GM23338 (cell line): Measurements from ENCODE around the gene STK39.

Source experiments
- CREB1 ChIP-seq: fragments of 250-450 bp; sonication (Bioruptor Pico); IDR thresholded peaks from 2 replicates; pipeline ENCODE4 v1.5.0; 2020; ENCODE audit warnings: low read depth, mild to moderate bottlenecking, moderate library complexity
- EZH2 ChIP-seq: fragments of 200-600 bp; sonication (generic); IDR thresholded peaks from one replicate; pipeline ENCODE4 v1.8.0; 2017; ENCODE audit warnings: antibody characterized with exemption, mild to moderate bottlenecking, low read depth; ENCODE audit not compliant: unreplicated experiment
- EZH2phosphoT487 ChIP-seq: fragments of 200-600 bp; sonication (generic); IDR thresholded peaks from one replicate; pipeline ENCODE4 v1.8.1; 2018; ENCODE audit warnings: antibody characterized with exemption; ENCODE audit not compliant: unreplicated experiment
- JUNB ChIP-seq: IDR thresholded peaks from one replicate; pipeline ENCODE4 v1.6.1; 2016; ENCODE audit warnings: antibody characterized with exemption; ENCODE audit not compliant: unreplicated experiment
- NANOG ChIP-seq: IDR thresholded peaks from 2 replicates; pipeline ENCODE4 v1.6.1; 2016; ENCODE audit warnings: antibody characterized with exemption, borderline replicate concordance
- POLR2AphosphoS5 ChIP-seq: IDR thresholded peaks from 2 replicates; pipeline ENCODE4 v1.6.1; 2016; ENCODE audit warnings: antibody characterized with exemption, low read depth
- STAT1 ChIP-seq: IDR thresholded peaks from one replicate; pipeline ENCODE4 v1.6.1; 2016; ENCODE audit warnings: antibody characterized with exemption; ENCODE audit not compliant: unreplicated experiment
- ZNF114 ChIP-seq: fragments of 250-450 bp; sonication (Bioruptor Pico); IDR thresholded peaks from 2 replicates; pipeline ENCODE4 v1.5.0; 2020; ENCODE audit warnings: mild to moderate bottlenecking, moderate library complexity
- ZNF331 ChIP-seq: fragments of 250-450 bp; sonication (Bioruptor Pico); IDR thresholded peaks from 2 replicates; pipeline ENCODE4 v1.5.0; 2020; ENCODE audit warnings: low read depth, mild to moderate bottlenecking, moderate library complexity
- TF ChIP-seq, protein P1 (sequence below), 2 experiments: fragments of 200-600 bp in 1 of 2; sonication (generic) in 1 of 2; conservative IDR thresholded peaks; 2 replicates each; pipeline versions ENCODE4 v1.5.1 to v1.6.1; 2016 to 2017; ENCODE audit warnings: antibody characterized with exemption in 2 of 2, low read depth in 2 of 2, mild to moderate bottlenecking in 2 of 2, moderate library complexity in 1 of 2
- TF ChIP-seq, protein P2 (sequence below): IDR thresholded peaks from one replicate; pipeline ENCODE4 v1.6.1; 2018; ENCODE audit warnings: antibody characterized with exemption; ENCODE audit not compliant: unreplicated experiment
- TF ChIP-seq, protein P3 (sequence below): IDR thresholded peaks from 2 replicates; pipeline ENCODE4 v1.6.1; 2016; ENCODE audit warnings: antibody characterized with exemption

DNA sequence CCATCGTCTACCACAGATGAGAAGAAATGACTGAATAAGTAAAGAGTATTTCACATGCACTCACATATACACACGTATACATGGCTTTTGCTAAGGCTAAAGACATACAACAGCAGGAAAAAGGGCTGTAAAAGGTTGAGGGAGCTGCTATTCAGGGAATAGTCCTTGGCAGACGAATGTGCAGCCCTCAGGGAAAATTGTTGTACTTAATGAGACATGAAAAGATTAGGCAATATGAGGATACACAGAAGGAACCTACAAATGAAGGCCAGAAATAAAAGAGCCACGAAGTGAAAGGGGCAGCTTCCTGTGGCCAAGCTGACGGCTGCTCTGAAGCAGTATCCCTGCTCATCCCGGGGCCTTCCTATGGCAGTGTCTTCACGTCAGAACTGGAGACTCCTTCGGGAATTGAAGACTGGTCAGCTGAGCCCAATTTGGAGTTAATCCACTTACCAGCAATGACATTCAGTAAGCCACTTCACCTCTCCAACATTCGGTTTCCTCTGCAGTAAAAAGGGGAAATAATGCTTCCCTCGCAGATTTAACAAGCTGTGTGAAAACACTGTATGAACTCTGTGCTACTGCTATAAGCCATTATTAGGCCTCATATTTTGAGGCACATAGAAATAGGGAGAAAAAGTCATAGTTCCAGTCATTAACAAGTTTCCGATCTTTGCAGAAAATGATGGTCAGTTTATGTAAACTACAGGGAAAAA lies 221.8 kb downstream of the STK39 start:
- TF ChIP-seq, protein P1, sequence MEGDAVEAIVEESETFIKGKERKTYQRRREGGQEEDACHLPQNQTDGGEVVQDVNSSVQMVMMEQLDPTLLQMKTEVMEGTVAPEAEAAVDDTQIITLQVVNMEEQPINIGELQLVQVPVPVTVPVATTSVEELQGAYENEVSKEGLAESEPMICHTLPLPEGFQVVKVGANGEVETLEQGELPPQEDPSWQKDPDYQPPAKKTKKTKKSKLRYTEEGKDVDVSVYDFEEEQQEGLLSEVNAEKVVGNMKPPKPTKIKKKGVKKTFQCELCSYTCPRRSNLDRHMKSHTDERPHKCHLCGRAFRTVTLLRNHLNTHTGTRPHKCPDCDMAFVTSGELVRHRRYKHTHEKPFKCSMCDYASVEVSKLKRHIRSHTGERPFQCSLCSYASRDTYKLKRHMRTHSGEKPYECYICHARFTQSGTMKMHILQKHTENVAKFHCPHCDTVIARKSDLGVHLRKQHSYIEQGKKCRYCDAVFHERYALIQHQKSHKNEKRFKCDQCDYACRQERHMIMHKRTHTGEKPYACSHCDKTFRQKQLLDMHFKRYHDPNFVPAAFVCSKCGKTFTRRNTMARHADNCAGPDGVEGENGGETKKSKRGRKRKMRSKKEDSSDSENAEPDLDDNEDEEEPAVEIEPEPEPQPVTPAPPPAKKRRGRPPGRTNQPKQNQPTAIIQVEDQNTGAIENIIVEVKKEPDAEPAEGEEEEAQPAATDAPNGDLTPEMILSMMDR (conservative IDR thresholded peaks at IDR 0.05; ENCODE audit: low read depth in 2 of 2), result no peak
- TF ChIP-seq, protein P2, sequence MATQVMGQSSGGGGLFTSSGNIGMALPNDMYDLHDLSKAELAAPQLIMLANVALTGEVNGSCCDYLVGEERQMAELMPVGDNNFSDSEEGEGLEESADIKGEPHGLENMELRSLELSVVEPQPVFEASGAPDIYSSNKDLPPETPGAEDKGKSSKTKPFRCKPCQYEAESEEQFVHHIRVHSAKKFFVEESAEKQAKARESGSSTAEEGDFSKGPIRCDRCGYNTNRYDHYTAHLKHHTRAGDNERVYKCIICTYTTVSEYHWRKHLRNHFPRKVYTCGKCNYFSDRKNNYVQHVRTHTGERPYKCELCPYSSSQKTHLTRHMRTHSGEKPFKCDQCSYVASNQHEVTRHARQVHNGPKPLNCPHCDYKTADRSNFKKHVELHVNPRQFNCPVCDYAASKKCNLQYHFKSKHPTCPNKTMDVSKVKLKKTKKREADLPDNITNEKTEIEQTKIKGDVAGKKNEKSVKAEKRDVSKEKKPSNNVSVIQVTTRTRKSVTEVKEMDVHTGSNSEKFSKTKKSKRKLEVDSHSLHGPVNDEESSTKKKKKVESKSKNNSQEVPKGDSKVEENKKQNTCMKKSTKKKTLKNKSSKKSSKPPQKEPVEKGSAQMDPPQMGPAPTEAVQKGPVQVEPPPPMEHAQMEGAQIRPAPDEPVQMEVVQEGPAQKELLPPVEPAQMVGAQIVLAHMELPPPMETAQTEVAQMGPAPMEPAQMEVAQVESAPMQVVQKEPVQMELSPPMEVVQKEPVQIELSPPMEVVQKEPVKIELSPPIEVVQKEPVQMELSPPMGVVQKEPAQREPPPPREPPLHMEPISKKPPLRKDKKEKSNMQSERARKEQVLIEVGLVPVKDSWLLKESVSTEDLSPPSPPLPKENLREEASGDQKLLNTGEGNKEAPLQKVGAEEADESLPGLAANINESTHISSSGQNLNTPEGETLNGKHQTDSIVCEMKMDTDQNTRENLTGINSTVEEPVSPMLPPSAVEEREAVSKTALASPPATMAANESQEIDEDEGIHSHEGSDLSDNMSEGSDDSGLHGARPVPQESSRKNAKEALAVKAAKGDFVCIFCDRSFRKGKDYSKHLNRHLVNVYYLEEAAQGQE, result no peak
- TF ChIP-seq STAT1 (no peak), POLR2AphosphoS5 (no peak), EZH2 (no peak), CREB1 (CRISPR knock-in tag) (no peak), NANOG (no peak), EZH2phosphoT487 (no peak), JUNB (no peak), ZNF331 (CRISPR knock-in tag) (no peak), ZNF114 (CRISPR knock-in tag) (no peak)
- TF ChIP-seq, protein P3, sequence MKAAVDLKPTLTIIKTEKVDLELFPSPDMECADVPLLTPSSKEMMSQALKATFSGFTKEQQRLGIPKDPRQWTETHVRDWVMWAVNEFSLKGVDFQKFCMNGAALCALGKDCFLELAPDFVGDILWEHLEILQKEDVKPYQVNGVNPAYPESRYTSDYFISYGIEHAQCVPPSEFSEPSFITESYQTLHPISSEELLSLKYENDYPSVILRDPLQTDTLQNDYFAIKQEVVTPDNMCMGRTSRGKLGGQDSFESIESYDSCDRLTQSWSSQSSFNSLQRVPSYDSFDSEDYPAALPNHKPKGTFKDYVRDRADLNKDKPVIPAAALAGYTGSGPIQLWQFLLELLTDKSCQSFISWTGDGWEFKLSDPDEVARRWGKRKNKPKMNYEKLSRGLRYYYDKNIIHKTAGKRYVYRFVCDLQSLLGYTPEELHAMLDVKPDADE, result no peak
